GM23248 (cell line): ENCODE data around the gene TGFBR3L.

Source experiments
- EZH2 ChIP-seq: fragments of 200-600 bp; sonication (generic); IDR thresholded peaks from 2 replicates; pipeline ENCODE4 v1.6.1; 2018; ENCODE audit warnings: antibody characterized with exemption, mild to moderate bottlenecking; ENCODE audit not compliant: insufficient read depth, poor library complexity, severe bottlenecking
- EZH2phosphoT487 ChIP-seq: fragments of 200-600 bp; sonication (generic); IDR thresholded peaks from 2 replicates; pipeline ENCODE4 v1.6.1; 2018; ENCODE audit warnings: antibody characterized with exemption, moderate library complexity, mild to moderate bottlenecking, low read depth; ENCODE audit not compliant: insufficient read depth

- TF ChIP-seq EZH2 (no peak), EZH2phosphoT487 (no peak)
Observed at GRCh38 chr19:7888145-7888825, 26.3 kb upstream of the TGFBR3L start, which contains the start of gene LRRC8E.
